DND-41 (cell line): ENCODE data around the gene ARIH1.

Source experiments
- ATAC-seq: fragments of 200-7000 bp; cut with Tn5 transposase; 3 replicates; pipeline ENCODE4 v1.9.1; 2021; ENCODE audit warnings: low read depth; ENCODE audit not compliant: insufficient read depth
- DNase-seq: peaks from one replicate; pipeline ENCODE4 v3.0.0-alpha.2; 2020
- H2AFZ ChIP-seq: 2 replicates; pipeline ENCODE4 v1.6.0; 2012; ENCODE audit warnings: low read depth, low read length
- H3K27ac ChIP-seq: 2 replicates; pipeline ENCODE4 v1.5.1; 2012; ENCODE audit warnings: low read length, inconsistent platforms
- H3K27me3 ChIP-seq: fragments of 200-600 bp; sonication (generic); 2 replicates; pipeline ENCODE4 v1.6.0; 2012; ENCODE audit warnings: low read length, mild to moderate bottlenecking, inconsistent platforms; ENCODE audit not compliant: insufficient read depth, poor library complexity
- H3K36me3 ChIP-seq: 2 replicates; pipeline ENCODE4 v1.5.1; 2012; ENCODE audit warnings: low read length, inconsistent platforms; ENCODE audit not compliant: insufficient read depth
- H3K4me1 ChIP-seq: 2 replicates; pipeline ENCODE4 v1.5.1; 2012; ENCODE audit warnings: mild to moderate bottlenecking, low read length; ENCODE audit not compliant: insufficient read depth
- H3K4me2 ChIP-seq: 2 replicates; pipeline ENCODE4 v1.6.0; 2012; ENCODE audit warnings: mild to moderate bottlenecking, moderate library complexity, low read length, inconsistent platforms; ENCODE audit not compliant: insufficient read depth
- H3K4me3 ChIP-seq, 2 experiments: fragments of 200-600 bp in 1 of 2; shearing (Covaris generic) in 1 of 2; 2 replicates each; pipeline ENCODE4 v1.5.1; 2012 to 2016; ENCODE audit warnings: inconsistent platforms in 2 of 2, low read length in 2 of 2, mild to moderate bottlenecking in 2 of 2, low read depth in 1 of 2, moderate library complexity in 1 of 2
- H3K79me2 ChIP-seq: 2 replicates; pipeline ENCODE4 v1.6.0; 2012; ENCODE audit warnings: low read length, inconsistent platforms; ENCODE audit not compliant: insufficient read depth
- H3K9ac ChIP-seq: 2 replicates; pipeline ENCODE4 v1.6.0; 2012; ENCODE audit warnings: low read depth, mild to moderate bottlenecking, inconsistent platforms, low read length, moderate library complexity
- H3K9me3 ChIP-seq: 2 replicates; pipeline ENCODE4 v1.5.1; 2012; ENCODE audit warnings: low read length, moderate library complexity, mild to moderate bottlenecking, inconsistent platforms; ENCODE audit not compliant: insufficient read depth, severe bottlenecking
- H4K20me1 ChIP-seq: 2 replicates; pipeline ENCODE4 v1.6.0; 2012; ENCODE audit warnings: low read length; ENCODE audit not compliant: insufficient read depth
- EZH2 ChIP-seq: IDR thresholded peaks from 3 replicates; pipeline ENCODE4 v1.6.1; 2012; ENCODE audit warnings: borderline replicate concordance, low read depth, mild to moderate bottlenecking, moderate library complexity, low read length, inconsistent platforms; ENCODE audit not compliant: severe bottlenecking
- TF ChIP-seq, protein P1 (sequence below): IDR thresholded peaks from 2 replicates; pipeline ENCODE4 v1.5.1; 2012; ENCODE audit warnings: borderline replicate concordance, low read length, moderate library complexity, mild to moderate bottlenecking; ENCODE audit not compliant: poor library complexity, severe bottlenecking; ENCODE audit errors: extremely low read depth

ARIH1 gene

DNA sequence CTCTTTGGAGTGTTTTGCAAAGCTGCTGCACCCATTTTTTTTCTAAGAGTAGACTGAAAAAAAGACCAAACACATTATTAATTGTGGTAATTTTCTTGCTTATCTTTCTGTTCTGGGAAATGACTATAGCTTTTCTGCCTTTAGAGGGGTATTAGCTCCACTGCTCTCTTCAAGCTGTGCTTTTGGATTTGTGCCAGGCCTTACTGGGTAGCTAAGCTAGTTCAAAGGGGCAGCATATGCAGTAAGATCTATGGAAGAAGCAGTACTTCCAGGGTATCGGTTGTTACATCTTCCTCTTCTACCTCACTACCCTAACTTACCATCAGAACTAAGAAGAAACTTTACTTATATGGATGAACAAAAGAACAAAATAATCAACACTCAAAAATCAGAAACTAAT, 28.7 kb upstream of the ARIH1 start:
- no peak overlapping the region for H3K27ac ChIP-seq
- no peak overlapping the region for H3K4me2 ChIP-seq
- no peak overlapping the region for H3K9ac ChIP-seq
- H3K79me2 ChIP-seq = no peaks in the 10 kb centered on the region
- no peak for TF ChIP-seq EZH2
- TF ChIP-seq, protein P1, sequence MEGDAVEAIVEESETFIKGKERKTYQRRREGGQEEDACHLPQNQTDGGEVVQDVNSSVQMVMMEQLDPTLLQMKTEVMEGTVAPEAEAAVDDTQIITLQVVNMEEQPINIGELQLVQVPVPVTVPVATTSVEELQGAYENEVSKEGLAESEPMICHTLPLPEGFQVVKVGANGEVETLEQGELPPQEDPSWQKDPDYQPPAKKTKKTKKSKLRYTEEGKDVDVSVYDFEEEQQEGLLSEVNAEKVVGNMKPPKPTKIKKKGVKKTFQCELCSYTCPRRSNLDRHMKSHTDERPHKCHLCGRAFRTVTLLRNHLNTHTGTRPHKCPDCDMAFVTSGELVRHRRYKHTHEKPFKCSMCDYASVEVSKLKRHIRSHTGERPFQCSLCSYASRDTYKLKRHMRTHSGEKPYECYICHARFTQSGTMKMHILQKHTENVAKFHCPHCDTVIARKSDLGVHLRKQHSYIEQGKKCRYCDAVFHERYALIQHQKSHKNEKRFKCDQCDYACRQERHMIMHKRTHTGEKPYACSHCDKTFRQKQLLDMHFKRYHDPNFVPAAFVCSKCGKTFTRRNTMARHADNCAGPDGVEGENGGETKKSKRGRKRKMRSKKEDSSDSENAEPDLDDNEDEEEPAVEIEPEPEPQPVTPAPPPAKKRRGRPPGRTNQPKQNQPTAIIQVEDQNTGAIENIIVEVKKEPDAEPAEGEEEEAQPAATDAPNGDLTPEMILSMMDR = no peak
- no peak overlapping the region for H2AFZ ChIP-seq
- H3K9me3 ChIP-seq = no peaks in the 10 kb centered on the region
- H3K36me3 ChIP-seq = no peaks in the 10 kb centered on the region
- ATAC-seq (no peak), DNase-seq (peak; percentile 8)
- no peaks in the 10 kb centered on the region for H4K20me1 ChIP-seq
- no peaks in the 10 kb centered on the region for H3K27me3 ChIP-seq
- H3K4me3 ChIP-seq = no peak overlapping the region
- H3K4me1 ChIP-seq = no peaks in the 10 kb centered on the region

DNA sequence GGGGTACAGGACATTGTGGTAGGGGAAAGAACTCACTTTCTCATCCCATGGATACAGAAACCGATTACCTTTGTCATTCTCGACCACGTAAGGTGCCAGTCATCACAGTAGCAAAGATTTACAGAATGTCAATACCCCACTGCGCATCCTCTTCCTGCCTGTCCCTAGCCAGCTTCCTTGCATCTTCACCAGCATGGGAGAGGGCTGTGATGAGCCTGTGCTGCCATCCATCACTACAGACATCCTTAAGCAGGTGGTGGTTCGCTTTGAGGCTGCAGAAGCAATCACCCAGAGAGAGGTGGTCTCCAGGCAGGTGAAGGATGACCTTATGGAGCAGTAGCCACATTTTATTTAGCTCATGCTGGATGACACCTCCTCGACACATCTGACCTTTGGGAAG, 23.3 kb upstream of the ARIH1 start:
- Histone ChIP-seq H3K4me1 (no peaks in the 10 kb centered on the region), H3K36me3 (no peaks in the 10 kb centered on the region), H3K27ac (no peak overlapping the region), H2AFZ (no peak overlapping the region), H3K79me2 (no peaks in the 10 kb centered on the region), H4K20me1 (no peaks in the 10 kb centered on the region), H3K27me3 (no peaks in the 10 kb centered on the region), H3K9me3 (no peaks in the 10 kb centered on the region), H3K9ac (no peak overlapping the region), H3K4me3 (no peak overlapping the region), H3K4me2 (no peak overlapping the region)
- TF ChIP-seq EZH2 = no peak
- TF ChIP-seq, protein P1 = no peak
- ATAC-seq (no peak), DNase-seq (no peak)

DNA sequence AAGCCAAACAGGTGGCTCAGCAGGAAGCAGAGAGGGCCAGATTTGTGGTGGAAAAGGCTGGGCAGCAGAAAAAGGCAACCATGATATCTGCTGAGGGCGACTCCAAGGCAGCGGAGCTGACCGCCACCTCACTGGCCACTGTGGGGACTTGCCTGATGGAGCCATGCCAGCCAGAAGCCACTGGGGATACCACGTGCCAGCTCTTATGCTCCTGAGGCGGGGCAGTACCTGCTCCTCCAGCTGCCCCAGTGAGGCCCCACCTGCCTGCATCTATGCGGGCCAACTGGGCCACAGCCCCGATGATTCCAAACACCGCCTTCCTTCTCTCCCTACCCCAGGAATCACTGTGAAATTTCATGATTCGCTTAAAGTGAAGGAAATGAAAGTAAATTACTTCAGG, 22.9 kb upstream of the ARIH1 start:
- Histone ChIP-seq H3K79me2 (no peaks in the 10 kb centered on the region), H3K4me2 (no peak overlapping the region), H3K27me3 (no peaks in the 10 kb centered on the region), H2AFZ (no peak overlapping the region), H3K4me1 (no peaks in the 10 kb centered on the region), H4K20me1 (no peaks in the 10 kb centered on the region), H3K27ac (no peak overlapping the region), H3K4me3 (no peak overlapping the region), H3K9me3 (no peaks in the 10 kb centered on the region), H3K9ac (no peak overlapping the region), H3K36me3 (no peaks in the 10 kb centered on the region)
- DNase-seq (no peak), ATAC-seq (no peak)
- TF ChIP-seq, protein P1 = no peak
- no peak for TF ChIP-seq EZH2

DNA sequence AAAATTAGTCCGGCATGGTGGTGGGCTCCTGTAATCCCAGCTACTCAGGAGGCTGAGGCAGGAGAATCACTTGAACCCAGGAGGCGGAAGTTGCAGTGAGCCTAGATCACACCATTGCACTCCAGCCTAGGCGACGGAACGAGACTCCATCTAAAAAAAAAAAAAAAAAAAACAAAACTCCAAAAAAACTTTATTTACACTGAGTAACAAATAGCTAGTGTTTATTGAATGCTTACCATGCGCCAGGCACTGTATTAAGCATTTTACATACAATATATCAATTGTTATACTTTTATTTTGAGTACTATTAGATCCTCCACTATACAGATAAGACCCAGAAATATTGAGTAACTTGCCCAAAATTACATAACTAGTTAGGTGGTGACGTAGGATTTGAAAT, 17.4 kb upstream of the ARIH1 start:
- Histone ChIP-seq H3K27ac (no peak overlapping the region), H3K36me3 (no peaks in the 10 kb centered on the region), H3K4me3 (no peak overlapping the region), H3K79me2 (no peaks in the 10 kb centered on the region), H3K4me2 (no peak overlapping the region), H4K20me1 (no peaks in the 10 kb centered on the region), H3K9ac (no peak overlapping the region), H3K27me3 (no peaks in the 10 kb centered on the region), H3K9me3 (no peaks in the 10 kb centered on the region), H3K4me1 (peaks cover 5% of the 10 kb centered on the region; the same call in 1 of the 2 replicates), H2AFZ (no peak overlapping the region)
- TF ChIP-seq EZH2 = no peak
- TF ChIP-seq, protein P1 = no peak
- DNase-seq (no peak), ATAC-seq (no peak)
